ENCODE results near the gene CEPT1. TPM values are rescaled to one million over a fixed set of nuclear protein-coding genes. Genes with fewer than 3 reads are reported as not detected.

CEPT1 gene
- total RNA-seq, 4 donors from 2014 or later: 23.5 to 44.0 (median 31.8) TPM

GRCh38 chr1:111104981-111105380, 35.0 kb upstream of the CEPT1 start:
- H3K4me3 ChIP-seq (ENCODE audit: low read depth, poor library complexity, severe bottlenecking): no peak overlapping the region
- intact Hi-C loops (cut with DNase I; ENCODE audit: low total_unique reads): no loop called here
- WGBS, 2 donors: 84 to 89% methylated on average over 2 of the region's 2 CpGs
- no peak for DNase-seq (ENCODE audit: low spot score in 2 of 2)
- TF ChIP-seq CTCF (IDR thresholded peaks at IDR 0.05): no peak
- no peak for TF ChIP-seq POLR2A (IDR thresholded peaks at IDR 0.05)

- TF ChIP-seq POLR2A (IDR thresholded peaks at IDR 0.05): no peak
- TF ChIP-seq CTCF (IDR thresholded peaks at IDR 0.05): no peak
- intact Hi-C loops (cut with DNase I; ENCODE audit: low total_unique reads): no loop called here
- 93% methylated on average over 1 of the region's 1 CpG for WGBS, 2 donors
- H3K4me3 ChIP-seq (ENCODE audit: low read depth, poor library complexity, severe bottlenecking): no peak overlapping the region
- DNase-seq (ENCODE audit: low spot score in 2 of 2): no peak
These were observed 29.7 kb upstream of the CEPT1 start for GRCh38 chr1:111110197-111110899.

GRCh38 chr1:111116496-111116895, 23.5 kb upstream of the CEPT1 start:
- TF ChIP-seq CTCF (IDR thresholded peaks at IDR 0.05) (no peak), POLR2A (IDR thresholded peaks at IDR 0.05) (no peak)
- no peak overlapping the region for H3K4me3 ChIP-seq (ENCODE audit: low read depth, poor library complexity, severe bottlenecking)
- DNase-seq (ENCODE audit: low spot score in 2 of 2): no peak
- intact Hi-C loops (cut with DNase I; ENCODE audit: low total_unique reads): no loop called here
- WGBS, 2 donors: 99 to 100% methylated on average over 2 of the region's 2 CpGs

GRCh38 chr1:111126354-111126753, 13.7 kb upstream of the CEPT1 start:
- H3K4me3 ChIP-seq (ENCODE audit: low read depth, poor library complexity, severe bottlenecking): no peak overlapping the region
- intact Hi-C loops (cut with DNase I; ENCODE audit: low total_unique reads): no loop called here
- TF ChIP-seq POLR2A (IDR thresholded peaks at IDR 0.05) (no peak), CTCF (IDR thresholded peaks at IDR 0.05) (no peak)
- 95 to 100% methylated on average over 1 of the region's 1 CpG for WGBS, 2 donors
- no peak for DNase-seq (ENCODE audit: low spot score in 2 of 2)

GRCh38 chr1:111127923-111128643, 11.9 kb upstream of the CEPT1 start:
- WGBS, 2 donors: 77 to 79% methylated on average over 3 of the region's 3 CpGs
- no peak for DNase-seq (ENCODE audit: low spot score in 2 of 2)
- no peak overlapping the region for H3K4me3 ChIP-seq (ENCODE audit: low read depth, poor library complexity, severe bottlenecking)
- TF ChIP-seq POLR2A (IDR thresholded peaks at IDR 0.05): no peak
- TF ChIP-seq CTCF (IDR thresholded peaks at IDR 0.05): no peak
- intact Hi-C loops (cut with DNase I; ENCODE audit: low total_unique reads): no loop called here

Data from lower leg skin (tissue), 4 donors.